ENCODE measurements around the gene OR2T10. TPM values are rescaled to one million over a fixed set of nuclear protein-coding genes. Genes with fewer than 3 reads are reported as not detected.

The OR2T10 gene
- total and polyA plus RNA-seq, 2 experiments from 2014 or later = not detected

- Histone ChIP-seq H3K4me3 (no peak overlapping the region), H2AFZ (no peak overlapping the region), H3K4me2 (no peak overlapping the region), H3K9me3 (ENCODE audit: low read depth) (no peaks in the 10 kb centered on the region), H3K4me1 (ENCODE audit: insufficient read depth) (no peaks in the 10 kb centered on the region), H3K27ac (no peak overlapping the region), H3K27me3 (no peaks in the 10 kb centered on the region), H3K79me2 (no peaks in the 10 kb centered on the region), H3K36me3 (replicated peaks; ENCODE audit: insufficient read depth, low read depth) (no peaks in the 10 kb centered on the region), H4K20me1 (ENCODE audit: insufficient read depth, poor library complexity, severe bottlenecking) (no peaks in the 10 kb centered on the region), H3K9me2 (replicated peaks; ENCODE audit: insufficient read depth) (no peaks in the 10 kb centered on the region)
- WGBS (ENCODE audit: low lambda C conversion rate, missing lambda C conversion rate) = 79% methylated on average over 4 of the region's 4 CpGs
- no peak for DNase-seq (ENCODE audit: low spot score)
- TF ChIP-seq EZH2phosphoT487 (IDR thresholded peaks at IDR 0.05; ENCODE audit: low read depth, severe bottlenecking, unreplicated experiment) (no peak), CTCF (IDR thresholded peaks at IDR 0.05; ENCODE audit: poor library complexity) (no peak), EZH2 (IDR thresholded peaks at IDR 0.05; ENCODE audit: borderline replicate concordance) (no peak)
Observed at GRCh38 chr1:248611883-248612414, 14.4 kb upstream of the OR2T10 start.

GRCh38 chr1:248610301-248610700 lies 12.8 kb upstream of the OR2T10 start:
- H3K4me3 ChIP-seq = no peak overlapping the region
- no peak for TF ChIP-seq CTCF (IDR thresholded peaks at IDR 0.05; ENCODE audit: poor library complexity)
- no peak for TF ChIP-seq EZH2 (IDR thresholded peaks at IDR 0.05; ENCODE audit: borderline replicate concordance)
- no peak for TF ChIP-seq EZH2phosphoT487 (IDR thresholded peaks at IDR 0.05; ENCODE audit: low read depth, severe bottlenecking, unreplicated experiment)
- H3K9me2 ChIP-seq (replicated peaks; ENCODE audit: insufficient read depth) = no peaks in the 10 kb centered on the region
- 43% methylated on average over 3 of the region's 3 CpGs for WGBS (ENCODE audit: low lambda C conversion rate, missing lambda C conversion rate)
- no peaks in the 10 kb centered on the region for H3K79me2 ChIP-seq
- no peaks in the 10 kb centered on the region for H3K36me3 ChIP-seq (replicated peaks; ENCODE audit: insufficient read depth, low read depth)
- no peak overlapping the region for H3K4me2 ChIP-seq
- no peak for DNase-seq (ENCODE audit: low spot score)
- H4K20me1 ChIP-seq (ENCODE audit: insufficient read depth, poor library complexity, severe bottlenecking) = no peaks in the 10 kb centered on the region
- H3K9me3 ChIP-seq (ENCODE audit: low read depth) = no peaks in the 10 kb centered on the region
- H3K27me3 ChIP-seq = no peaks in the 10 kb centered on the region
- H3K27ac ChIP-seq = no peak overlapping the region
- no peak overlapping the region for H2AFZ ChIP-seq
- H3K4me1 ChIP-seq (ENCODE audit: insufficient read depth) = no peaks in the 10 kb centered on the region

- H2AFZ ChIP-seq = no peak overlapping the region
- no peaks in the 10 kb centered on the region for H4K20me1 ChIP-seq (ENCODE audit: insufficient read depth, poor library complexity, severe bottlenecking)
- H3K9me3 ChIP-seq (ENCODE audit: low read depth) = no peaks in the 10 kb centered on the region
- TF ChIP-seq EZH2 (IDR thresholded peaks at IDR 0.05; ENCODE audit: borderline replicate concordance) (no peak), EZH2phosphoT487 (IDR thresholded peaks at IDR 0.05; ENCODE audit: low read depth, severe bottlenecking, unreplicated experiment) (no peak), CTCF (IDR thresholded peaks at IDR 0.05; ENCODE audit: poor library complexity) (no peak)
- H3K27me3 ChIP-seq = no peaks in the 10 kb centered on the region
- 67% methylated on average over 8 of the region's 8 CpGs for WGBS (ENCODE audit: low lambda C conversion rate, missing lambda C conversion rate)
- H3K36me3 ChIP-seq (replicated peaks; ENCODE audit: insufficient read depth, low read depth) = no peaks in the 10 kb centered on the region
- H3K27ac ChIP-seq = no peak overlapping the region
- no peaks in the 10 kb centered on the region for H3K4me1 ChIP-seq (ENCODE audit: insufficient read depth)
- H3K4me3 ChIP-seq = no peak overlapping the region
- H3K4me2 ChIP-seq = no peak overlapping the region
- H3K9me2 ChIP-seq (replicated peaks; ENCODE audit: insufficient read depth) = no peaks in the 10 kb centered on the region
- no peak for DNase-seq (ENCODE audit: low spot score)
- H3K79me2 ChIP-seq = no peaks in the 10 kb centered on the region
Observed at GRCh38 chr1:248599396-248599795, 1.9 kb upstream of the OR2T10 start.

All from hepatocyte (in vitro differentiated cells).